GM19324 (cell line): ENCODE results near the gene TENM4.

Experiments
- ATAC-seq: cut with Tn5 transposase; IDR thresholded peaks from one replicate; pipeline ENCODE4 v1.9.1; 2021; ENCODE audit warnings: mild to moderate bottlenecking, moderate library complexity; ENCODE audit not compliant: unreplicated experiment, low FRiP score

TENM4 gene

GRCh38 chr11:79098146-79098545 lies 342.7 kb downstream of the TENM4 start:
- ATAC-seq = no peak

- no peak for ATAC-seq
Measured at GRCh38 chr11:79097246-79097875, 343.5 kb downstream of the TENM4 start.

- ATAC-seq = no peak
Measured at GRCh38 chr11:79095424-79095823, 345.4 kb downstream of the TENM4 start.

GRCh38 chr11:79094616-79095015 lies 346.2 kb downstream of the TENM4 start:
- no peak for ATAC-seq

GRCh38 chr11:79092791-79093353 lies 348.0 kb downstream of the TENM4 start:
- ATAC-seq = no peak

- ATAC-seq = no peak
Measured at GRCh38 chr11:79090191-79090705, 350.6 kb downstream of the TENM4 start.

- ATAC-seq = no peak
Measured at GRCh38 chr11:79089601-79090000, 351.2 kb downstream of the TENM4 start.

- ATAC-seq = no peak
Measured at GRCh38 chr11:79088967-79089366, 351.9 kb downstream of the TENM4 start.

GRCh38 chr11:79087961-79088318 lies 352.9 kb downstream of the TENM4 start:
- ATAC-seq = no peak

- ATAC-seq = no peak
Measured at GRCh38 chr11:79087238-79087960, 353.4 kb downstream of the TENM4 start.

GRCh38 chr11:79086056-79086455 lies 354.8 kb downstream of the TENM4 start:
- ATAC-seq = no peak

- no peak for ATAC-seq
Measured at GRCh38 chr11:79084382-79084781, 356.4 kb downstream of the TENM4 start.

GRCh38 chr11:79083352-79083751 lies 357.5 kb downstream of the TENM4 start:
- no peak for ATAC-seq

GRCh38 chr11:79082907-79083306 lies 357.9 kb downstream of the TENM4 start:
- no peak for ATAC-seq

GRCh38 chr11:79082280-79082679 lies 358.6 kb downstream of the TENM4 start:
- no peak for ATAC-seq

- ATAC-seq = no peak
Measured at GRCh38 chr11:79081471-79082031, 359.3 kb downstream of the TENM4 start.

GRCh38 chr11:79080551-79080950 lies 360.3 kb downstream of the TENM4 start:
- ATAC-seq = no peak

GRCh38 chr11:79078999-79079398 lies 361.8 kb downstream of the TENM4 start:
- no peak for ATAC-seq

GRCh38 chr11:79078456-79078855 lies 362.4 kb downstream of the TENM4 start:
- no peak for ATAC-seq

GRCh38 chr11:79077702-79078330 lies 363.0 kb downstream of the TENM4 start:
- ATAC-seq = no peak

GRCh38 chr11:79076526-79077115 lies 364.2 kb downstream of the TENM4 start:
- no peak for ATAC-seq
